HepG2 (cell line): Measurements from ENCODE around the gene HMGN4. TPM values are rescaled to one million over a fixed set of nuclear protein-coding genes. Genes with fewer than 3 reads are reported as not detected.

Source experiments
- ARNTL ChIP-seq: sonication (generic); formaldehyde crosslinking; IDR thresholded peaks from 2 replicates; pipeline ENCODE4 v1.4.0; 2020; ENCODE audit warnings: mild to moderate bottlenecking, missing genetic modification reagents
- CEBPB ChIP-seq: IDR thresholded peaks from 2 replicates; pipeline ENCODE4 v1.6.1; 2011; ENCODE audit warnings: low read depth, low read length, improper control_type of control experiment, borderline replicate concordance
- CREB3 ChIP-seq: sonication (generic); formaldehyde crosslinking; IDR thresholded peaks from 2 replicates; pipeline ENCODE4 v1.5.0; 2020; ENCODE audit warnings: missing genetic modification reagents
- EEA1 ChIP-seq: sonication (generic); formaldehyde crosslinking; IDR thresholded peaks from 2 replicates; pipeline ENCODE4 v1.5.1; 2020; ENCODE audit warnings: mild to moderate bottlenecking, missing genetic modification reagents, borderline replicate concordance
- HOXA9 ChIP-seq: sonication (generic); formaldehyde crosslinking; IDR thresholded peaks from 2 replicates; pipeline ENCODE4 v1.8.1; 2022; ENCODE audit warnings: missing genetic modification reagents, mild to moderate bottlenecking, moderate library complexity, borderline replicate concordance
- KAT7 ChIP-seq: IDR thresholded peaks from 2 replicates; pipeline ENCODE4 v1.6.1; 2018; ENCODE audit warnings: borderline replicate concordance, missing compliant biosample characterization
- MAZ ChIP-seq, 2 experiments: sonication (generic) in 1 of 2; formaldehyde crosslinking in 1 of 2; IDR thresholded peaks; 2 replicates each; pipeline versions ENCODE4 v1.5.0 to v1.6.1; 2012 to 2020; ENCODE audit warnings: low read depth in 2 of 2, mild to moderate bottlenecking in 2 of 2, borderline replicate concordance in 1 of 2, improper control_type of control experiment in 1 of 2, low read length in 1 of 2, missing genetic modification reagents in 1 of 2, moderate library complexity in 1 of 2
- MYC ChIP-seq: sonication (generic); formaldehyde crosslinking; IDR thresholded peaks from 2 replicates; pipeline ENCODE4 v1.9.0; 2021; ENCODE audit warnings: missing genetic modification reagents, borderline replicate concordance
- NRL ChIP-seq: sonication (generic); formaldehyde crosslinking; IDR thresholded peaks from 2 replicates; pipeline ENCODE4 v1.5.0; 2020; ENCODE audit warnings: missing genetic modification reagents, mild to moderate bottlenecking, moderate library complexity, borderline replicate concordance
- PATZ1 ChIP-seq: sonication (generic); formaldehyde crosslinking; IDR thresholded peaks from 2 replicates; pipeline ENCODE4 v1.4.0; 2020; ENCODE audit warnings: missing genetic modification reagents
- SNRNP70 ChIP-seq: fragments of 200-400 bp; formaldehyde crosslinking; IDR thresholded peaks from 2 replicates; pipeline ENCODE4 v1.6.1; 2017; ENCODE audit warnings: mild to moderate bottlenecking, low read depth, low read length, moderate library complexity
- ZBTB34 ChIP-seq: sonication (generic); formaldehyde crosslinking; IDR thresholded peaks from 2 replicates; pipeline ENCODE4 v1.8.0; 2022; ENCODE audit warnings: mild to moderate bottlenecking, missing genetic modification reagents
- ZFP91 ChIP-seq: sonication (generic); formaldehyde crosslinking; IDR thresholded peaks from 2 replicates; pipeline ENCODE4 v1.9.0; 2022; ENCODE audit warnings: missing genetic modification reagents, mild to moderate bottlenecking, borderline replicate concordance
- ZNF121 ChIP-seq: sonication (generic); formaldehyde crosslinking; IDR thresholded peaks from 2 replicates; pipeline ENCODE4 v1.5.0; 2020; ENCODE audit warnings: mild to moderate bottlenecking, missing genetic modification reagents
- ZNF256 ChIP-seq: sonication (generic); formaldehyde crosslinking; conservative IDR thresholded peaks from 2 replicates; pipeline ENCODE4 v1.4.0; 2020; ENCODE audit warnings: missing genetic modification reagents
- ZNF3 ChIP-seq: IDR thresholded peaks from 2 replicates; pipeline ENCODE4 v1.7.0; 2017; ENCODE audit warnings: inconsistent platforms
- ZNF543 ChIP-seq: sonication (generic); formaldehyde crosslinking; IDR thresholded peaks from 2 replicates; pipeline ENCODE4 v1.4.0; 2020; ENCODE audit warnings: mild to moderate bottlenecking, missing genetic modification reagents
- ZNF720 ChIP-seq: sonication (generic); formaldehyde crosslinking; IDR thresholded peaks from 2 replicates; pipeline ENCODE4 v1.4.0; 2020; ENCODE audit warnings: missing genetic modification reagents
- ZNF83 ChIP-seq: sonication (generic); formaldehyde crosslinking; IDR thresholded peaks from 2 replicates; pipeline ENCODE4 v1.4.0; 2020; ENCODE audit warnings: missing genetic modification reagents, mild to moderate bottlenecking, borderline replicate concordance
- polyA plus RNA-seq, 8 experiments: library from polyadenylated mRNA; depleted of rRNA in 3 of 8; stranded (reverse) in 7 of 8; unstranded in 1 of 8; fragments of >200 nt; fragmentation: Illumina TruSeq in 4 of 8; extraction: Trizol in 4 of 8; gene quantifications; 2 replicates each; pipeline versions ENCODE4 v1.2.1 to v1.2.3, GENCODE V29; 2011 to 2016; ENCODE audit warnings: low read depth in 4 of 8, missing spikeins in 1 of 8, mixed read lengths in 1 of 8; ENCODE audit not compliant: insufficient read depth in 1 of 8
- total RNA-seq, 5 experiments: library from RNA; depleted of rRNA; stranded (reverse); fragments of >200 nt; fragmentation: Illumina TruSeq; extraction: Trizol; gene quantifications; 2 replicates each; pipeline ENCODE4 v1.2.3, GENCODE V29; 2016; ENCODE audit warnings: low read depth in 1 of 5
- TF ChIP-seq, protein P1 (sequence below): IDR thresholded peaks from 2 replicates; pipeline ENCODE4 v1.6.1; 2018; ENCODE audit warnings: missing genetic modification reagents

Gene HMGN4
- total and polyA plus RNA-seq, 2 of the 13 experiments (the other 11 are each of a cell fraction or from before 2014, with no cell fraction given) = 39.9 to 52.1 TPM

DNA sequence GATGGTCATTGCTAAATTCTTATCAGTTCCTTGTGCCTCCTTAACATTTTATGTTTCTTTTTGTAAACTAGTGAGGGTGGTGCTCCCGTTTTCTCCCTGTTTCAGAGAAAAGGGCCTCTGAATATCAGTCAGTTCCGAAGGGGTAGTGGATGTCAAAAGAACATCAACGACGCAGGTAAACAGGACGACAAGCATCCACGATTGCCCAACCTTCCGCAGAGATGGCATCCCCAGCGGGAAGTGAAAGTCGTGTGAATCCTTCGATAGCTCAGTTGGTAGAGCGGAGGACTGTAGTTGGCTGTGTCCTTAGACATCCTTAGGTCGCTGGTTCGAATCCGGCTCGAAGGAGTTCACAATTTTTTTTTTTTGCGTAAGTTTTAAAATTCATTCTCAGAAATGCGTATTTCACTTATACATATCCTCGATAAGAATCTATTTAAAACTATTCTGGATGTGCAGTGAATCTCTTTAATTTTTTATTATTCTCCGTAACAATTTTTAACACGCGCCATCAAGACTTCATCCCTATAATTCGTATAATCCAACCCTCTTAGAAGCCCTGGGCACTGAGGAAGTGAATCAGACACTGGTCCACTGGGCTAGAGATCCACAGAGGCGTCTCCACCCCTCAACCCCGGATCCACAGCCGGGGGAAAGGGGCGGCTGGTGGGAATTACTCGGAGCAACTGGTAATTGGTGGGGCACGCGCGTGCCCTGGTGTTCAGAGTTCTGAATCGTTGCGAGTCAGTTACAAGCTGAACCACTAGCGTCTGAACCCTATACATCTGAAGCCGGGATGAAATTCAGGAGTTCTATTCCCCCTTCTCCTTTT is 30.7 kb downstream of the HMGN4 start (continued):
- TF ChIP-seq ZNF121 (CRISPR knock-in tag) (no peak), ARNTL (no peak), KAT7 (CRISPR knock-in tag) (no peak), ZFP91 (CRISPR knock-in tag) (peak; percentile 34; the same call in 1 of the 2 replicates), HOXA9 (CRISPR knock-in tag) (no peak), ZNF720 (CRISPR knock-in tag) (0 out of 2 replicates have a peak, but pooled peaks have one; percentile 82), PATZ1 (CRISPR knock-in tag) (peak; percentile 52), CEBPB (peak; percentile 99), CREB3 (no peak), ZNF543 (CRISPR knock-in tag) (no peak), EEA1 (CRISPR knock-in tag) (no peak), ZNF3 (CRISPR knock-in tag) (peak; percentile 79; the same call in 1 of the 2 replicates), ZNF256 (CRISPR knock-in tag) (peak; percentile 59; the same call in 1 of the 2 replicates), MYC (CRISPR knock-in tag) (peak; percentile 37; the same call in 1 of the 2 replicates), NRL (CRISPR knock-in tag) (no peak), SNRNP70 (no peak), ZNF83 (no peak), MAZ (IDR thresholded peaks at IDR 0.05; ENCODE audit: borderline replicate concordance, low read depth, low read length) (no peak), MAZ (CRISPR knock-in tag; IDR thresholded peaks at IDR 0.05; ENCODE audit: low read depth) (peak; percentile 48; the same call in 1 of the 2 replicates), ZBTB34 (CRISPR knock-in tag) (no peak)
- TF ChIP-seq, protein P1, sequence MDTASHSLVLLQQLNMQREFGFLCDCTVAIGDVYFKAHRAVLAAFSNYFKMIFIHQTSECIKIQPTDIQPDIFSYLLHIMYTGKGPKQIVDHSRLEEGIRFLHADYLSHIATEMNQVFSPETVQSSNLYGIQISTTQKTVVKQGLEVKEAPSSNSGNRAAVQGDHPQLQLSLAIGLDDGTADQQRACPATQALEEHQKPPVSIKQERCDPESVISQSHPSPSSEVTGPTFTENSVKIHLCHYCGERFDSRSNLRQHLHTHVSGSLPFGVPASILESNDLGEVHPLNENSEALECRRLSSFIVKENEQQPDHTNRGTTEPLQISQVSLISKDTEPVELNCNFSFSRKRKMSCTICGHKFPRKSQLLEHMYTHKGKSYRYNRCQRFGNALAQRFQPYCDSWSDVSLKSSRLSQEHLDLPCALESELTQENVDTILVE = peak; percentile 96
